Mesendoderm (in vitro differentiated cells): Measurements from ENCODE around the gene EPG5.
A peak's percentile ranks its signal among the peaks of the same experiment; 100 is the strongest.
"Not testable (repeated sequence)": the region's sequence is repeated elsewhere in the genome, so short reads cannot be mapped to it uniquely, and the experiment has no call there.

Source experiments
- DNase-seq: peaks from one replicate; pipeline ENCODE4 v3.0.0; 2013
- H2AK5ac ChIP-seq: 2 replicates; pipeline ENCODE4 v1.6.1; 2013; ENCODE audit warnings: low read length, inconsistent platforms
- H2BK120ac ChIP-seq: 2 replicates; pipeline ENCODE4 v1.6.1; 2013; ENCODE audit warnings: low read depth, mild to moderate bottlenecking, low read length, moderate library complexity, mixed read lengths
- H2BK15ac ChIP-seq: replicated peaks from 2 replicates; pipeline ENCODE4 v1.6.1; 2013; ENCODE audit warnings: low read depth, mild to moderate bottlenecking, moderate library complexity
- H2BK5ac ChIP-seq: 2 replicates; pipeline ENCODE4 v1.6.1; 2013; ENCODE audit warnings: low read length, inconsistent platforms
- H3K18ac ChIP-seq: 2 replicates; pipeline ENCODE4 v1.6.1; 2013; ENCODE audit warnings: mild to moderate bottlenecking, low read length, mixed read lengths
- H3K23ac ChIP-seq: one replicate; pipeline ENCODE4 v1.6.1; 2013; ENCODE audit warnings: low read length
- H3K27ac ChIP-seq: 2 replicates; pipeline ENCODE4 v1.5.1; 2013; ENCODE audit warnings: low read depth, mild to moderate bottlenecking, inconsistent platforms, low read length, moderate library complexity
- H3K27me3 ChIP-seq: 2 replicates; pipeline ENCODE4 v1.6.1; 2013; ENCODE audit warnings: low read length, control low read depth, mild to moderate bottlenecking, inconsistent platforms; ENCODE audit not compliant: insufficient read depth, poor library complexity
- H3K36me3 ChIP-seq: 2 replicates; pipeline ENCODE4 v1.6.1; 2013; ENCODE audit warnings: low read length, inconsistent platforms; ENCODE audit not compliant: control insufficient read depth, insufficient read depth
- H3K4ac ChIP-seq: one replicate; pipeline ENCODE4 v1.6.1; 2013; ENCODE audit warnings: low read depth, mild to moderate bottlenecking, low read length, moderate library complexity
- H3K4me1 ChIP-seq: 2 replicates; pipeline ENCODE4 v1.6.1; 2013; ENCODE audit warnings: low read depth, low read length, inconsistent platforms; ENCODE audit not compliant: control insufficient read depth
- H3K4me2 ChIP-seq: 2 replicates; pipeline ENCODE4 v1.6.1; 2013; ENCODE audit warnings: low read length
- H3K4me3 ChIP-seq: 2 replicates; pipeline ENCODE4 v1.5.1; 2013; ENCODE audit warnings: mild to moderate bottlenecking, low read length
- H3K56ac ChIP-seq: one replicate; pipeline ENCODE4 v1.6.1; 2013; ENCODE audit warnings: low read length
- H3K79me1 ChIP-seq: 2 replicates; pipeline ENCODE4 v1.6.1; 2013; ENCODE audit warnings: low read length, inconsistent platforms
- H3K79me2 ChIP-seq: 2 replicates; pipeline ENCODE4 v1.6.1; 2013; ENCODE audit warnings: mild to moderate bottlenecking, low read length; ENCODE audit not compliant: control insufficient read depth, insufficient read depth
- H3K9ac ChIP-seq: 2 replicates; pipeline ENCODE4 v1.6.1; 2013; ENCODE audit warnings: low read length, inconsistent platforms
- H4K5ac ChIP-seq: one replicate; pipeline ENCODE4 v1.6.1; 2013; ENCODE audit warnings: low read length
- H4K8ac ChIP-seq: one replicate; pipeline ENCODE4 v1.6.1; 2013; ENCODE audit warnings: low read depth, mild to moderate bottlenecking, control low read depth, low read length, moderate library complexity
- WGBS: extraction: QIAGEN DNeasy Blood & Tissue Kit; methylation state at CpG from one replicate; pipeline ENCODE4 v1.1.7; 2013; ENCODE audit warnings: low lambda C conversion rate, missing lambda C conversion rate; ENCODE audit not compliant: insufficient coverage; ENCODE audit errors: extremely low coverage; 5-methylcytosine and 5-hydroxymethylcytosine counted together

EPG5 gene

DNA sequence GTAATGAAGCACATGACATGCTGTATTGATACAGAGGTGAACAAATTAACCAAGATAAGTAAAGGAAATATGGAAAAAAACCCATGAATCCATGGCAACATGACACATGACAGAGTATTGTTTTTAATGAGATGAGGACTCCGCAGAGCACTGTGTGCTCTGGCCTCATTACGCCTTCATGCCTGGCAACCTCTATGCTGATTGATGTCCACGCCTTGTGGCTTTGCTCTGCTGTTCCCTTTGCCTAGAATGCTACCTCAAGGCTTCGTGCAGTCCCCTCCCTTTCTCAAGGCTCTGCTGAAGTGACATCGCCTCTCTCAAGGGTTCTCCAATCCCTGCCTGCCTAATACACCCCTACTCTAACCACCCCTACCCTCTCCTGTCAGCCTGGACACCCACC is 133.3 kb downstream of the EPG5 start:
- no peak overlapping the region for H4K5ac ChIP-seq
- H3K56ac ChIP-seq, result no peak overlapping the region
- H2BK5ac ChIP-seq, result no peak overlapping the region
- no peak overlapping the region for H2BK15ac ChIP-seq
- no peaks in the 10 kb centered on the region for H3K79me2 ChIP-seq
- no peak overlapping the region for H4K8ac ChIP-seq
- no peak overlapping the region for H3K4ac ChIP-seq
- no peak overlapping the region for H3K9ac ChIP-seq
- no peak overlapping the region for H3K27ac ChIP-seq
- DNase-seq, result no peak
- peaks cover 2% of the 10 kb centered on the region for H3K4me1 ChIP-seq
- H3K27me3 ChIP-seq, result no peaks in the 10 kb centered on the region
- H2BK120ac ChIP-seq, result no peak overlapping the region
- H3K18ac ChIP-seq, result no peak overlapping the region
- no peaks in the 10 kb centered on the region for H3K36me3 ChIP-seq
- WGBS, result no CpG with 5 or more reads among the region's 5 CpGs
- no peaks in the 10 kb centered on the region for H3K79me1 ChIP-seq
- no peak overlapping the region for H3K4me3 ChIP-seq
- no peak overlapping the region for H3K23ac ChIP-seq
- no peak overlapping the region for H2AK5ac ChIP-seq
- H3K4me2 ChIP-seq, result no peak overlapping the region

- Histone ChIP-seq H3K56ac (no peak overlapping the region), H3K27ac (no peak overlapping the region), H3K4me2 (no peak overlapping the region), H2BK120ac (no peak overlapping the region), H3K36me3 (no peaks in the 10 kb centered on the region), H2AK5ac (no peak overlapping the region), H3K4me3 (no peak overlapping the region), H3K18ac (no peak overlapping the region), H3K4me1 (peaks cover 4% of the 10 kb centered on the region), H3K9ac (no peak overlapping the region), H4K5ac (no peak overlapping the region), H3K27me3 (no peaks in the 10 kb centered on the region), H3K4ac (no peak overlapping the region), H3K79me1 (no peaks in the 10 kb centered on the region), H4K8ac (no peak overlapping the region), H2BK5ac (no peak overlapping the region), H3K79me2 (no peaks in the 10 kb centered on the region), H2BK15ac (no peak overlapping the region), H3K23ac (no peak overlapping the region)
- no peak for DNase-seq
- WGBS, result no CpG with 5 or more reads among the region's 7 CpGs
Measured at GRCh38 chr18:45830917-45831316, 136.2 kb downstream of the EPG5 start.

DNA sequence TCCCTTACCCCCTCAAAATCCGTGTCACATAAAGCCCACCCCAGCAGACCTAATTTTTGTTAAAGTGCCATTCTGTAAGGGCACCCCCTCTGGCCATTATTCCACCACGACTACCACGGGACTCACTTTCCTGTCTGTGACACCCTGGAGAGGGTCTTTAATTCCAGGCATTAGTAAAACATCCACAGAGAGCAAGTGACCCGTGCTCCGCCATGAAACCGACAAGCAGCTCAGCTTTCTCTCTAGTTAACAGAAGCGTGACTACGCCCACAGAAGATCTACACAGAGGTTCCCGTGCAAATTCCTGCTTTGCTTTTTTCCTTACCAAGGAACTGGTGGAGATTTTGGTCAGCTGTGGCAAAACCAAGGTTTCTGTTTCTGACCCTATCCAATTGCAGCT is 137.3 kb downstream of the EPG5 start:
- WGBS, result no CpG with 5 or more reads among the region's 9 CpGs
- Histone ChIP-seq H3K27ac (no peak overlapping the region), H3K4me3 (no peak overlapping the region), H3K79me2 (no peaks in the 10 kb centered on the region), H2BK5ac (no peak overlapping the region), H3K27me3 (no peaks in the 10 kb centered on the region), H2AK5ac (no peak overlapping the region), H3K4me1 (peaks cover 4% of the 10 kb centered on the region), H3K23ac (no peak overlapping the region), H3K9ac (no peak overlapping the region), H3K56ac (no peak overlapping the region), H3K79me1 (no peaks in the 10 kb centered on the region), H4K8ac (no peak overlapping the region), H3K18ac (no peak overlapping the region), H2BK120ac (no peak overlapping the region), H3K4me2 (no peak overlapping the region), H3K36me3 (no peaks in the 10 kb centered on the region), H2BK15ac (no peak overlapping the region), H3K4ac (no peak overlapping the region), H4K5ac (no peak overlapping the region)
- no peak for DNase-seq

- H3K4me3 ChIP-seq, result no peak overlapping the region
- peaks cover 4% of the 10 kb centered on the region for H3K4me1 ChIP-seq
- H4K5ac ChIP-seq, result no peak overlapping the region
- H2BK5ac ChIP-seq, result no peak overlapping the region
- no peak overlapping the region for H3K56ac ChIP-seq
- no peaks in the 10 kb centered on the region for H3K27me3 ChIP-seq
- H3K4me2 ChIP-seq, result no peak overlapping the region
- no peak overlapping the region for H3K9ac ChIP-seq
- no peak overlapping the region for H3K18ac ChIP-seq
- no peak overlapping the region for H2BK120ac ChIP-seq
- no peak overlapping the region for H2AK5ac ChIP-seq
- H3K79me1 ChIP-seq, result no peaks in the 10 kb centered on the region
- no peaks in the 10 kb centered on the region for H3K79me2 ChIP-seq
- H4K8ac ChIP-seq, result no peak overlapping the region
- H3K27ac ChIP-seq, result no peak overlapping the region
- no peaks in the 10 kb centered on the region for H3K36me3 ChIP-seq
- H2BK15ac ChIP-seq, result no peak overlapping the region
- no peak overlapping the region for H3K23ac ChIP-seq
- WGBS, result no CpG with 5 or more reads among the region's 9 CpGs
- DNase-seq, result peak; percentile 94
- no peak overlapping the region for H3K4ac ChIP-seq
Measured at GRCh38 chr18:45828917-45829811, 138.0 kb downstream of the EPG5 start.

DNA sequence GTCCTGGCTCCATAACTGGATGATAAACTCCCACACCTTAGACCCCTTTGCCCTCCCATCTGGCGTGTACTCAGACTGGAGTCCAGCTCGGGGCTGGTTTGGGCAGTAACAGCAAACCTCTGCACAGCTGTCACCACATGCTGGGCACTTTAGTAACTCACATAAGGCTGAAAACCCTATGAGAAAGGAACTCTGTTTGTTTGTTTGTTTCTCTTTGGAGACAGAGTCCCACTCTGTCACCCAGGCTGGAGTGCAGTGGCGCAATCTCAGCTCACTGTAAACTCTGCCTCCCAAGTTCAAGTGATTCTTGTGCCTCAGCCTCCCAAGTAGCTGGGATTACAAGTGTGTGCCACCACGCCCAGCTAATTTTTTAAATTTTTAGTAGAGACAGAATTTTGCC is 140.4 kb downstream of the EPG5 start:
- not testable (repeated sequence) for H3K4me1 ChIP-seq, H2BK15ac ChIP-seq, H3K27ac ChIP-seq, H3K9ac ChIP-seq, H2BK5ac ChIP-seq, H3K23ac ChIP-seq, H2BK120ac ChIP-seq, H3K4me2 ChIP-seq, H4K5ac ChIP-seq, H2AK5ac ChIP-seq, H3K4ac ChIP-seq, H3K79me1 ChIP-seq, H3K27me3 ChIP-seq, H3K4me3 ChIP-seq, H4K8ac ChIP-seq, H3K56ac ChIP-seq, H3K18ac ChIP-seq, H3K36me3 ChIP-seq, DNase-seq, H3K79me2 ChIP-seq
- WGBS, result no CpG with 5 or more reads among the region's 4 CpGs

DNA sequence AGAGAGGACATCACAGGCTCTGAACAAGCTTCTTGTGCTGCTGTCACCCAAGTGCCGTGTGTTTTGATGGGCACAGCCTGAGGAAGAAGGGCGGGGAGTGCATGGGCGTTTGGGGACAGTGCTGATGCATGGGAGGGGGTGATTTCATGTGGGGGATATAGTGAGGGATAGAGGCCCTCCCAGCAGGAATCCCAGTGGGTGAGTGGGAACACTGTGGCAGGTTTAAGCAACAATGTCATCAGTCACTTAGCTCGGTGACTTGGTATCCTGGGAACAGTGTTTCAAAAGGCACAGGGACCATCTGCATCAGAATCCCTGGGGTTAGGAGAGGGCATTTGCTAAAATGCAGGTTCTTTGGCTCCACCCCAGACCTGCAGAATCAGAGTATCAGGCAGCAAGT is 141.0 kb downstream of the EPG5 start:
- H2AK5ac ChIP-seq, result no peak overlapping the region
- no peak overlapping the region for H2BK5ac ChIP-seq
- no peaks in the 10 kb centered on the region for H3K36me3 ChIP-seq
- no peak overlapping the region for H3K23ac ChIP-seq
- H2BK15ac ChIP-seq, result no peak overlapping the region
- H3K56ac ChIP-seq, result no peak overlapping the region
- no peak overlapping the region for H3K4ac ChIP-seq
- H2BK120ac ChIP-seq, result no peak overlapping the region
- H3K4me2 ChIP-seq, result no peak overlapping the region
- DNase-seq, result no peak
- no peak overlapping the region for H4K8ac ChIP-seq
- no CpG with 5 or more reads among the region's 4 CpGs for WGBS
- no peak overlapping the region for H3K27ac ChIP-seq
- H3K9ac ChIP-seq, result no peak overlapping the region
- no peaks in the 10 kb centered on the region for H3K79me1 ChIP-seq
- H3K4me1 ChIP-seq, result peaks cover 4% of the 10 kb centered on the region
- H3K27me3 ChIP-seq, result no peaks in the 10 kb centered on the region
- no peak overlapping the region for H4K5ac ChIP-seq
- no peaks in the 10 kb centered on the region for H3K79me2 ChIP-seq
- no peak overlapping the region for H3K18ac ChIP-seq
- no peak overlapping the region for H3K4me3 ChIP-seq
